Ascending aorta (tissue), 2 donors: Measurements from ENCODE around the gene FRY. TPM values are rescaled to one million over a fixed set of nuclear protein-coding genes. Genes with fewer than 3 reads are reported as not detected.
A peak's percentile ranks its signal among the peaks of the same experiment; 100 is the strongest.

Experiments used
- DNase-seq, 2 donors: peaks; one replicate each; pipeline ENCODE4 v3.0.0-alpha.2; 2019; ENCODE audit warnings: low spot score in 2 of 2
- H3K27ac ChIP-seq, 2 donors: fragments of 200-600 bp; sonication (generic); one replicate each; pipeline ENCODE4 v1.5.1; 2016 to 2017; ENCODE audit warnings: mild to moderate bottlenecking in 1 of 2
- H3K27me3 ChIP-seq: fragments of 200-600 bp; sonication (generic); one replicate; pipeline ENCODE4 v1.5.1; 2017
- H3K36me3 ChIP-seq, 2 donors: fragments of 200-600 bp; sonication (generic); one replicate each; pipeline ENCODE4 v1.5.1; 2016
- H3K4me1 ChIP-seq, 2 donors: fragments of 200-600 bp; sonication (generic); one replicate each; pipeline ENCODE4 v1.5.1; 2016 to 2017; ENCODE audit warnings: mild to moderate bottlenecking in 1 of 2
- H3K4me3 ChIP-seq, 2 donors: fragments of 200-600 bp; sonication (generic); one replicate each; pipeline ENCODE4 v1.5.1; 2016 to 2017; ENCODE audit warnings: mild to moderate bottlenecking in 1 of 2
- H3K9me3 ChIP-seq, 2 donors: fragments of 200-600 bp; sonication (generic); one replicate each; pipeline ENCODE4 v1.5.1; 2016
- CTCF ChIP-seq, 3 experiments: fragments of 200-600 bp in 2 of 3; fragments of 450-650 bp in 1 of 3; sonication (generic) in 2 of 3; IDR thresholded peaks; one replicate each; pipeline ENCODE4 v1.5.1; 2016 to 2019; ENCODE audit warnings: antibody characterized with exemption in 3 of 3, mild to moderate bottlenecking in 1 of 3, moderate library complexity in 1 of 3
- intact Hi-C: fragments of 100-400 bp; cut with DNase I; formaldehyde crosslinking; loops from one replicate; pipeline ENCODE4 v1.15.1; 2023
- total RNA-seq: library from RNA; depleted of rRNA; stranded (reverse); fragments of >200 nt; gene quantifications from one replicate; pipeline ENCODE4 v1.1.0, GENCODE V29; 2016

Gene FRY
- total RNA-seq, 1 donor from 2014 or later = 115 TPM

GRCh38 chr13:32278426-32278825, 246.9 kb downstream of the FRY start:
- Histone ChIP-seq H3K36me3 (peaks cover 66 to 80% of the 10 kb centered on the region in 2 donors), H3K27ac (no peak overlapping the region), H3K4me1 (no peaks in the 10 kb centered on the region), H3K27me3 (no peaks in the 10 kb centered on the region), H3K4me3 (no peak overlapping the region), H3K9me3 (no peaks in the 10 kb centered on the region)
- intact Hi-C loops = no loop called here
- DNase-seq = no peak
- no peak for TF ChIP-seq CTCF (IDR thresholded peaks at IDR 0.05)

DNA sequence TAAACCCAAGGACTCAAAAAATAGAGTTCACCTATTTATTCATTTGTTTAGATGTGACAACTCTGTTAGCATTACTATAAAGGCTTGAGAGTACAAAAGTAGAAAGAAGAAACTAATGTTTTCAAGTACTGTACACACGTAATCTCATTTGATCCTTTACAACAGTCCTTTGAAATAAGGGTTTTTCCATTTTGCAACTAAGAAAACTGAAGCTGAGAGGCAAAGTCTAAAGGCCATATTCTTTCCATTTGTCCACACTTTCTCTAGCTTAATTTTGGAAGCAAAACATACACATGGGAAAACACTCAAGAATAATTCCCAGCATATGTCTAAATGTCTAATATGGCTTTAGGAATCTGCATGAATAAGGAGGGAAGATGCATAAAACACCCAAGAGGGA, 249.5 kb downstream of the FRY start:
- DNase-seq = no peak
- peaks cover 8 to 9% of the 10 kb centered on the region in 2 donors for H3K4me1 ChIP-seq
- H3K27me3 ChIP-seq = no peaks in the 10 kb centered on the region
- no peak for TF ChIP-seq CTCF (IDR thresholded peaks at IDR 0.05)
- H3K4me3 ChIP-seq = no peak overlapping the region
- no peak overlapping the region for H3K27ac ChIP-seq
- H3K9me3 ChIP-seq = no peaks in the 10 kb centered on the region
- H3K36me3 ChIP-seq = peaks cover 48 to 58% of the 10 kb centered on the region in 2 donors
- intact Hi-C loops = no loop called here

GRCh38 chr13:32282096-32282711, 250.6 kb downstream of the FRY start:
- Histone ChIP-seq H3K27ac (no peak overlapping the region), H3K27me3 (no peaks in the 10 kb centered on the region), H3K4me3 (no peak overlapping the region), H3K4me1 (peaks cover 8 to 9% of the 10 kb centered on the region in 2 donors), H3K36me3 (peaks cover 39 to 50% of the 10 kb centered on the region in 2 donors), H3K9me3 (no peaks in the 10 kb centered on the region)
- no peak for TF ChIP-seq CTCF (IDR thresholded peaks at IDR 0.05)
- intact Hi-C loops = no loop called here
- no peak for DNase-seq

DNA sequence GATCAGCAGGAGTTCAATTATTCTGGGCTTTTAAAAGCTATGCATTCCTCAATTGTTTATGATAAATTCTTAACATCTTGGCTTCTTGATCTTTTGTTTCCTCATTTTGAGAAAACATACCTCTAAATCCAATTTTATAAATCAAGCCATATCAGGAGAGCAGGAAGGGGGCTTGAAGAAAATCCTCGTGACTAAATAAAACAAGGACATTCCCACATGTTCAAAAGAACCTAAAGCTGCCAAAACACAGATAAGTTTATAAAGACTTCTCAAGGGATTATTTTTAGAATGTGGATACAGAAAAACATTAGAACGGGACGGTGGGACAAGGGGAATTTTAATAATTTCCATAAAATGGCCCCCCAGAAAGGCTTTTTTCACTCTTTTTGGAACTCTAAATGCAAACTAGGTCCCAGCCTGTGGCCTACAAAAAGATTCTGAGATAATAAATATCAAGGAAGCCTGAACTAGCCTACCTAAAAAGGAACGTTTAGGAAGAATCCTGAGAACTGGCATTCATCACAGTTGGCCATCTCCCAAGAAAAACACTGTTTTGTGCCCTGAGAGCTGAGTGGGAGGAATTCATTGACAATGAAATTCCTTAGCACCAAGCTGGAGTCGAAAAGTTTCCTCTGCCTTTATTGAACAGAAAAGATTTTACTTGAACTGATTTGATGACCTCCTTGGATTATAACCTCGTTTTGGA, 253.5 kb downstream of the FRY start:
- Histone ChIP-seq H3K9me3 (no peaks in the 10 kb centered on the region), H3K27ac (peak overlapping the region; percentile 77 to 79), H3K4me3 (no peak overlapping the region), H3K27me3 (no peaks in the 10 kb centered on the region), H3K36me3 (peaks cover 23 to 30% of the 10 kb centered on the region in 2 donors), H3K4me1 (peaks cover 8 to 9% of the 10 kb centered on the region in 2 donors)
- peak in 1 of 2 donors; percentile 75 for DNase-seq
- TF ChIP-seq CTCF (IDR thresholded peaks at IDR 0.05) = no peak
- intact Hi-C loops = loop anchor here (2.0 kb wide), 1 partner anchor 24 kb away; no protein-coding TSS in a partner anchor

DNA sequence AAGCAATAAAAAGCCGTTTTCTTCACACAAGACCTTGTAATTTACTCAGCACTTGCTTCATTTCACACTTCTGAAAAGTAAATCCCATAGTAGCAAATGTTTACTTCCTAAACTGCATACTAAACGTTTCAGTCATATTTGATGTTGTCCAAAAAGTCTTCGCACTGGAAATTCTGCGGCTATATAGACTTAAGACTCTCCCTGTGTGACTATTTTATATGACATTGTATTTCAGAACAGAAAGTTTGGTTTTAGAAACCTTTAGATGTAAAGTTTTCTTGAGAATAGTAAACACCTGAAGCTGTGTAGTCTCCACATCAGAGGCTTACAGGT, 254.0 kb downstream of the FRY start:
- Histone ChIP-seq H3K27ac (peak overlapping the region; percentile 77 to 79), H3K9me3 (no peaks in the 10 kb centered on the region), H3K36me3 (peaks cover 20 to 32% of the 10 kb centered on the region in 2 donors), H3K27me3 (no peaks in the 10 kb centered on the region), H3K4me1 (peaks cover 8 to 9% of the 10 kb centered on the region in 2 donors), H3K4me3 (no peak overlapping the region)
- DNase-seq = no peak
- TF ChIP-seq CTCF (IDR thresholded peaks at IDR 0.05) = no peak
- intact Hi-C loops = loop anchor here (2.0 kb wide), 1 partner anchor 25 kb away; no protein-coding TSS in a partner anchor
